HL-60 (cell line): Measurements from ENCODE around the gene SMIM22.

Experiments used
- DNase-seq, 2 experiments: peaks; one replicate each; pipeline ENCODE4 v3.0.0-alpha.2; 2010 to 2020; ENCODE audit warnings: low read depth in 1 of 2, low spot score in 1 of 2
- H3K27ac ChIP-seq: fragments of 250-450 bp; sonication (Bioruptor Pico); replicated peaks from 2 replicates; pipeline ENCODE4 v1.5.1; 2020; ENCODE audit warnings: mild to moderate bottlenecking, moderate library complexity
- H3K27me3 ChIP-seq: fragments of 250-450 bp; sonication (Bioruptor Pico); 2 replicates; pipeline ENCODE4 v1.5.1; 2021; ENCODE audit warnings: mild to moderate bottlenecking, moderate library complexity; ENCODE audit not compliant: insufficient read depth, poor library complexity, severe bottlenecking
- H3K4me3 ChIP-seq: replicated peaks from 2 replicates; pipeline ENCODE4 v1.5.1; 2011; ENCODE audit warnings: mild to moderate bottlenecking, control low read depth, low read length; ENCODE audit not compliant: insufficient read depth
- GABPA ChIP-seq: IDR thresholded peaks from 2 replicates; pipeline ENCODE4 v1.6.1; 2012; ENCODE audit warnings: low read depth
- POLR2AphosphoS5 ChIP-seq: IDR thresholded peaks from 2 replicates; pipeline ENCODE4 v1.6.1; 2012; ENCODE audit warnings: low read depth
- SPI1 ChIP-seq: IDR thresholded peaks from 2 replicates; pipeline ENCODE4 v1.6.1; 2012; ENCODE audit warnings: low read depth, mild to moderate bottlenecking, borderline replicate concordance
- TF ChIP-seq, protein P1 (sequence below): IDR thresholded peaks from one replicate; pipeline ENCODE4 v1.5.1; 2011; ENCODE audit warnings: low read length, control low read depth, inconsistent platforms; ENCODE audit not compliant: insufficient read depth
- TF ChIP-seq, protein P2 (sequence below): IDR thresholded peaks from 2 replicates; pipeline ENCODE4 v1.6.1; 2012; ENCODE audit warnings: low read depth; ENCODE audit not compliant: insufficient replicate concordance

The SMIM22 gene

DNA sequence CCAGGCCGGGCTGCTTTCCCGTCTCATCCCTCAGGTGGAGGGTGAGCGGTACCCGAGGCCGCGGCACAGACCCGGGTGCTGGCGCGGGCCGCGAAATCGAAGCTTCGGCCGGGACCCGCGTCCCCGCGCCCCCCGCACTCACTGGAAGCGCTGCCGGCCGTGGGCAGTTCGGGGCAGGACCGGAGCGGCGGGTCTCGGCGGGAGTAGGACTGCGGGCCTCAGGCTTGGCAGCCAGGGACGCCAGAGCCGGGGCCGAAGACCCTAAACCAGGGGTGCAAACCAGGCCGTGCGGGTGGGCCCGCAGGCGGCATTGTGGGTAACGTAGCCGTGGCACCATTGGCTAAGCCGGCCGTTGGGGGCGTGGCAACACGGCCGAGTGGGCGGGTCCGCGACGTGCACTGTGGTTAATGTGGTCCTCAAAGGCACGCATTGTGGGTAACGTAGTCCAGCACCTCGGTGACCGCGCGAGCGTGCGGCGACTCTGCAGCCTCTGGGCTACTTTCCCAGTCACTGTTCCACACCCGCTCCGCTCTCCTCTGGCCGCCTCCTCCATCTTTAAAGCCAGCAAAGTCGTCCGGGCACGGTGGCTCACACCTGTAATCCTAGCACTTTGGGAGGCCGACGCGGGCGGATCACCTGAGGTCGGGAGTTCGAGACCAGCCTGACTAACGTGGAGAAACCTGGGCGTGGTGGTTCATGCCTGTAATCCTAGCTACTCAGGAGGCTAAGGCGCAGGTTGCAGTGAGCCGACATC is 28.1 kb upstream of the SMIM22 start, which contains the start of gene ZNF500:
Gene ZNF500, minus strand, starts transcription at position 288 of the 754 bp plus-strand sequence. CDS start 1,184 bp downstream, outside the sequence.
- no peaks in the 10 kb centered on the region for H3K27me3 ChIP-seq
- peak; percentile 76 for TF ChIP-seq POLR2AphosphoS5
- TF ChIP-seq, protein P1, sequence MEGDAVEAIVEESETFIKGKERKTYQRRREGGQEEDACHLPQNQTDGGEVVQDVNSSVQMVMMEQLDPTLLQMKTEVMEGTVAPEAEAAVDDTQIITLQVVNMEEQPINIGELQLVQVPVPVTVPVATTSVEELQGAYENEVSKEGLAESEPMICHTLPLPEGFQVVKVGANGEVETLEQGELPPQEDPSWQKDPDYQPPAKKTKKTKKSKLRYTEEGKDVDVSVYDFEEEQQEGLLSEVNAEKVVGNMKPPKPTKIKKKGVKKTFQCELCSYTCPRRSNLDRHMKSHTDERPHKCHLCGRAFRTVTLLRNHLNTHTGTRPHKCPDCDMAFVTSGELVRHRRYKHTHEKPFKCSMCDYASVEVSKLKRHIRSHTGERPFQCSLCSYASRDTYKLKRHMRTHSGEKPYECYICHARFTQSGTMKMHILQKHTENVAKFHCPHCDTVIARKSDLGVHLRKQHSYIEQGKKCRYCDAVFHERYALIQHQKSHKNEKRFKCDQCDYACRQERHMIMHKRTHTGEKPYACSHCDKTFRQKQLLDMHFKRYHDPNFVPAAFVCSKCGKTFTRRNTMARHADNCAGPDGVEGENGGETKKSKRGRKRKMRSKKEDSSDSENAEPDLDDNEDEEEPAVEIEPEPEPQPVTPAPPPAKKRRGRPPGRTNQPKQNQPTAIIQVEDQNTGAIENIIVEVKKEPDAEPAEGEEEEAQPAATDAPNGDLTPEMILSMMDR, result no peak
- H3K27ac ChIP-seq, result peak within 1 kb of the TSS; percentile 88
- H3K4me3 ChIP-seq, result peak within 1 kb of the TSS; percentile 96
- peak; percentile 96 to 98 for DNase-seq

DNA sequence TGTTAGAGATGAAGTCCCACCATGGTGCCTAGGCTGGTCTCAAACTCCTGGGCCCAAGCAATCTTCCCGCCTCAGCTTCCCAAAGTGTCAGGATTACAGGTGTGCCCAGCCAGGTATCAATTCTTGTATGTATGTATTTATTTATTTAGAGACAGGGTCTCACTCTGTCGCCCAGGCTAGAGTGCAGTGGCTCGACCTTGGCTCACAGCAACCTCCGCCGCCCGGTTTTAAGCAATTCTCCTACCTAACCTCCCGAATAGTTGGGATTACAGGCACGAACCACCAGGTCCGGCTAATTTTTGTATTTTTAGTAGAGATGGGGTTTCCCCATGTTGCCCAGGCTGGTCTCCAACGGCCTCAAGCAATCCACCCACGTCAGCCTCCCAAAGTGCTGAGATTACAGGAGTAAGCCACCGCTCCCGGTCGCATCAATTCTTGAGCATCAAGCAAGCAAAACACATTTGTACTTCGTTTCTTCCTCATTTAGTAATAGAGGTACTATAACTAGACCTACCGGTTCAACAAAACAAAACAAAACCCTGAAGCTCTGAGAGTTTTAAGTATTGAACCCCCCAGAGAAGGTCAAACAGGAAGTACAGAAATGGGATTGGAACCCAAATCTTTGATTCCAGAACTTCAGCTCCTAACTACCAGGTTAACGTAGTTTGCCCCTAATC is 27.2 kb upstream of the SMIM22 start:
- DNase-seq, result peak in 1 of 2 experiments; percentile 28

DNA sequence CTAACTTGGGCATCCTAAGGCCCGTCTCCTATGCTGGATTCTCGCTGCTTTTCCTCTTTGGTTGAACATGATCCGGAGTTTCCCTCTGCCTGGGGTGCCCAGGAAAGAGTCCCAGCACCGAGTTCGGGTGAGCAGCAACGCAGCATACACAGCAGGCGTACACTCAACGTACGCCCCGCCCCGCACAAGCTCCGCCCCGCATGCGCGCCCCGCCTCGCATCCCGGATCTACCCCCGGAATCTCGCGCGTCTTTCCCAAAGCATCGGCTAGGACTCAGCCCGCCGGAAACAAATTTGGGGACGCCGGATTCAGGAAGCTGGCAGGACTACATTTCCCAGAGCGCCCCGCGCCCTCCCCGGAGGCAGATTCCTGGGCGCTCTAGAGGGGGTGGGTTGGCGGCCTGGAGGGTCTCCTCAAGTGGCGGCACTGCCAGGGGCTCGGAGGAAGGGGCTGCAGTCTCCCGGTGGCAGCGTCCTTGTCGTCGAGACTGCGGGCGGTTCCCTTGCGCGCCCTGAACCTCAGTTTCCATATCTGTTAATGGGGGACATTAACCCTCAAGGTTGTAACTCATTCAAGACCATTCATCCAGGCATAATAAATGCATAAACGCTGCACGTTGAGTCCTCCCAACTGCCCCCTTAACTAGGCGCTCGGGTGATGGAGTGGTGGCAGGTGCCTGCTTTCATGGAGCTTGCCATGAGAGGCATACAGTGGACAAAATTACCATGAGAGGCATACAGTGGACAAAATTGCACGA is 26.4 kb upstream of the SMIM22 start:
- H3K4me3 ChIP-seq, result peak overlapping the region; percentile 60
- peak; percentile 84 to 95 for DNase-seq
- peak overlapping the region; percentile 62 for H3K27ac ChIP-seq
- TF ChIP-seq GABPA, result peak; percentile 84
- TF ChIP-seq, protein P1, result no peak
- peak; percentile 74 for TF ChIP-seq POLR2AphosphoS5
- TF ChIP-seq SPI1, result no peak
- TF ChIP-seq, protein P2, sequence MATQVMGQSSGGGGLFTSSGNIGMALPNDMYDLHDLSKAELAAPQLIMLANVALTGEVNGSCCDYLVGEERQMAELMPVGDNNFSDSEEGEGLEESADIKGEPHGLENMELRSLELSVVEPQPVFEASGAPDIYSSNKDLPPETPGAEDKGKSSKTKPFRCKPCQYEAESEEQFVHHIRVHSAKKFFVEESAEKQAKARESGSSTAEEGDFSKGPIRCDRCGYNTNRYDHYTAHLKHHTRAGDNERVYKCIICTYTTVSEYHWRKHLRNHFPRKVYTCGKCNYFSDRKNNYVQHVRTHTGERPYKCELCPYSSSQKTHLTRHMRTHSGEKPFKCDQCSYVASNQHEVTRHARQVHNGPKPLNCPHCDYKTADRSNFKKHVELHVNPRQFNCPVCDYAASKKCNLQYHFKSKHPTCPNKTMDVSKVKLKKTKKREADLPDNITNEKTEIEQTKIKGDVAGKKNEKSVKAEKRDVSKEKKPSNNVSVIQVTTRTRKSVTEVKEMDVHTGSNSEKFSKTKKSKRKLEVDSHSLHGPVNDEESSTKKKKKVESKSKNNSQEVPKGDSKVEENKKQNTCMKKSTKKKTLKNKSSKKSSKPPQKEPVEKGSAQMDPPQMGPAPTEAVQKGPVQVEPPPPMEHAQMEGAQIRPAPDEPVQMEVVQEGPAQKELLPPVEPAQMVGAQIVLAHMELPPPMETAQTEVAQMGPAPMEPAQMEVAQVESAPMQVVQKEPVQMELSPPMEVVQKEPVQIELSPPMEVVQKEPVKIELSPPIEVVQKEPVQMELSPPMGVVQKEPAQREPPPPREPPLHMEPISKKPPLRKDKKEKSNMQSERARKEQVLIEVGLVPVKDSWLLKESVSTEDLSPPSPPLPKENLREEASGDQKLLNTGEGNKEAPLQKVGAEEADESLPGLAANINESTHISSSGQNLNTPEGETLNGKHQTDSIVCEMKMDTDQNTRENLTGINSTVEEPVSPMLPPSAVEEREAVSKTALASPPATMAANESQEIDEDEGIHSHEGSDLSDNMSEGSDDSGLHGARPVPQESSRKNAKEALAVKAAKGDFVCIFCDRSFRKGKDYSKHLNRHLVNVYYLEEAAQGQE, result no peak
- no peaks in the 10 kb centered on the region for H3K27me3 ChIP-seq

More for the DNA sequence above, 27.2 kb upstream of the SMIM22 start:
- peak overlapping the region; percentile 60 for H3K4me3 ChIP-seq
- no peak for TF ChIP-seq SPI1
- TF ChIP-seq, protein P2, result no peak
- no peak for TF ChIP-seq POLR2AphosphoS5
- TF ChIP-seq GABPA, result no peak
- TF ChIP-seq, protein P1, result no peak
- H3K27me3 ChIP-seq, result no peaks in the 10 kb centered on the region
- peak overlapping the region; percentile 62 for H3K27ac ChIP-seq
